GM12878 (cell line): ENCODE data around the gene DCTPP1.

Source experiments
- CTCF ChIP-seq, 3 experiments: IDR thresholded peaks in 2 of 3; conservative IDR thresholded peaks in 1 of 3; 2 replicates each; pipeline ENCODE4 v1.5.1; 2011; ENCODE audit warnings: low read depth in 3 of 3, low read length in 3 of 3, mild to moderate bottlenecking in 3 of 3, control low read depth in 2 of 3, moderate library complexity in 2 of 3, inconsistent platforms in 1 of 3, mixed read lengths in 1 of 3; ENCODE audit not compliant: control insufficient read depth in 2 of 3, insufficient read depth in 1 of 3; ENCODE audit errors: extremely low read depth in 1 of 3
- NFXL1 ChIP-seq: fragments of 450-650 bp; IDR thresholded peaks from 2 replicates; pipeline ENCODE4 v1.6.1; 2017; ENCODE audit warnings: antibody characterized with exemption, mild to moderate bottlenecking, borderline replicate concordance
- POLR2A ChIP-seq: IDR thresholded peaks from 2 replicates; pipeline ENCODE4 v1.6.1; 2011; ENCODE audit warnings: low read depth, mild to moderate bottlenecking, low read length

GRCh38 chr16:30382111-30382881 is 47.5 kb downstream of the DCTPP1 start, which contains the start of gene SEPTIN1:
- TF ChIP-seq CTCF (IDR thresholded peaks at IDR 0.05 in 2 of 3, conservative IDR thresholded peaks at IDR 0.05 in 1 of 3; ENCODE audit: control insufficient read depth in 2 of 3, extremely low read depth in 1 of 3, insufficient read depth in 1 of 3, low read depth in 3 of 3, low read length in 3 of 3) (no peak), NFXL1 (no peak), POLR2A (peak; percentile 92)
